AG09309 (cell line): ENCODE results near the gene DSE.

Experiments
- DNase-seq: peaks from one replicate; pipeline ENCODE4 v3.0.0-alpha.2; 2010; ENCODE audit warnings: low read depth
- H3K4me3 ChIP-seq: 2 replicates; pipeline ENCODE4 v1.5.1; 2011; ENCODE audit warnings: mild to moderate bottlenecking, low read depth, low read length, moderate library complexity; ENCODE audit not compliant: control insufficient read depth
- TF ChIP-seq, protein P1 (sequence below): IDR thresholded peaks from 2 replicates; pipeline ENCODE4 v1.5.1; 2011; ENCODE audit warnings: mild to moderate bottlenecking, low read depth, low read length, inconsistent platforms; ENCODE audit not compliant: insufficient read depth, control insufficient read depth; ENCODE audit errors: missing control alignments

Gene DSE

DNA sequence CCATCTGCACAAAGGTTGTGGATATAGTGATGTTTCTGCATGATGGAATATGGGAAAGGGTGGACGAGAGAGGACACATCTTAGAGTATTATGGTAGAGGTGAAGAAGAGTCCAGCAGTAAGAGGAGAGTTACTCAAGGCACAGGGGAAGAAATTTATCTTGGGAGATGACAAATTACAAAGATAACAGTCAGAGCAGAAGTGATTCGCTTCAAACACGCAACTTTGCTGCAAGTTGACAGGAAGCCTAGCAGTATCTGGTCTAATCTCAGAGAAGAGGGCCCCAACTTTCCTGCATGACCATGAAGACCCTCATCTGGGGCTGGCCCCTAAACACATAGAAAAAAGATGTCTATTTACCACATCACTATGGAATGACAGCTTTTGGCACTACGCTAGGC lies 89.2 kb downstream of the DSE start:
- H3K4me3 ChIP-seq: no peak overlapping the region
- DNase-seq: no peak
- TF ChIP-seq, protein P1, sequence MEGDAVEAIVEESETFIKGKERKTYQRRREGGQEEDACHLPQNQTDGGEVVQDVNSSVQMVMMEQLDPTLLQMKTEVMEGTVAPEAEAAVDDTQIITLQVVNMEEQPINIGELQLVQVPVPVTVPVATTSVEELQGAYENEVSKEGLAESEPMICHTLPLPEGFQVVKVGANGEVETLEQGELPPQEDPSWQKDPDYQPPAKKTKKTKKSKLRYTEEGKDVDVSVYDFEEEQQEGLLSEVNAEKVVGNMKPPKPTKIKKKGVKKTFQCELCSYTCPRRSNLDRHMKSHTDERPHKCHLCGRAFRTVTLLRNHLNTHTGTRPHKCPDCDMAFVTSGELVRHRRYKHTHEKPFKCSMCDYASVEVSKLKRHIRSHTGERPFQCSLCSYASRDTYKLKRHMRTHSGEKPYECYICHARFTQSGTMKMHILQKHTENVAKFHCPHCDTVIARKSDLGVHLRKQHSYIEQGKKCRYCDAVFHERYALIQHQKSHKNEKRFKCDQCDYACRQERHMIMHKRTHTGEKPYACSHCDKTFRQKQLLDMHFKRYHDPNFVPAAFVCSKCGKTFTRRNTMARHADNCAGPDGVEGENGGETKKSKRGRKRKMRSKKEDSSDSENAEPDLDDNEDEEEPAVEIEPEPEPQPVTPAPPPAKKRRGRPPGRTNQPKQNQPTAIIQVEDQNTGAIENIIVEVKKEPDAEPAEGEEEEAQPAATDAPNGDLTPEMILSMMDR: no peak

DNA sequence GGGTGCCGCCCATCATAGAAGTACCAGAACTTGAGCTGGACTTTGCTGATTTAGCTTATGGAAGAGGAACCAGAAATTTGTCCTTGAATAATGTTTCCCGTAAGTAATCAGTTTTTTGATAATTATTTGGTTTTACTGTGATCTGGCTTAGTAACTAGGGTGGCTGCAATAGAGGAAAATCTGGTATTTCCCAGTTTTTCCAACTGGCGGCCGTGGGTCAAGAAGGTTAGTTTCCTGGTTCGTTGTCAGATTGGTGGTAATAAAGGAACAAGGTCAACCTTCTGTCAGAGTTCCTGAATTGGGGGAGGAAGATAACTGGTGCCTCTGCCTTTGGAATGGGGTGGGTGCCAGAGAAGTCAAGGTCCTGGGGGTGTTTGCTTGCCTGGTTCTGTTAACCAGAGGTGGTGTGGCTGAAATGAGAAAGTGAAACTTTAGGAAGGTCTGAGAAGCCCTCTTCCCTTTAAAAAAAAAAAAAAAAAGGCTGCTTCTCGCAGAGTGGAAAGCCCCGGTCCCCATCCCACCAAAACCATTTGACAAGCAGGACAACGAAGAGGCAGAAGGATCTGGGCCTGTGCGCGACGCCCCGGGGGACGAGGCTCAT lies 90.7 kb downstream of the DSE start, which contains the start of gene CALHM6:
Gene CALHM6, plus strand, starts transcription at position 45 of the 601 bp plus-strand sequence. Its CDS starts 555 bp downstream, at position 600.
- TF ChIP-seq, protein P1: no peak
- no peak for DNase-seq
- H3K4me3 ChIP-seq: peak within 1 kb of the TSS; percentile 29

DNA sequence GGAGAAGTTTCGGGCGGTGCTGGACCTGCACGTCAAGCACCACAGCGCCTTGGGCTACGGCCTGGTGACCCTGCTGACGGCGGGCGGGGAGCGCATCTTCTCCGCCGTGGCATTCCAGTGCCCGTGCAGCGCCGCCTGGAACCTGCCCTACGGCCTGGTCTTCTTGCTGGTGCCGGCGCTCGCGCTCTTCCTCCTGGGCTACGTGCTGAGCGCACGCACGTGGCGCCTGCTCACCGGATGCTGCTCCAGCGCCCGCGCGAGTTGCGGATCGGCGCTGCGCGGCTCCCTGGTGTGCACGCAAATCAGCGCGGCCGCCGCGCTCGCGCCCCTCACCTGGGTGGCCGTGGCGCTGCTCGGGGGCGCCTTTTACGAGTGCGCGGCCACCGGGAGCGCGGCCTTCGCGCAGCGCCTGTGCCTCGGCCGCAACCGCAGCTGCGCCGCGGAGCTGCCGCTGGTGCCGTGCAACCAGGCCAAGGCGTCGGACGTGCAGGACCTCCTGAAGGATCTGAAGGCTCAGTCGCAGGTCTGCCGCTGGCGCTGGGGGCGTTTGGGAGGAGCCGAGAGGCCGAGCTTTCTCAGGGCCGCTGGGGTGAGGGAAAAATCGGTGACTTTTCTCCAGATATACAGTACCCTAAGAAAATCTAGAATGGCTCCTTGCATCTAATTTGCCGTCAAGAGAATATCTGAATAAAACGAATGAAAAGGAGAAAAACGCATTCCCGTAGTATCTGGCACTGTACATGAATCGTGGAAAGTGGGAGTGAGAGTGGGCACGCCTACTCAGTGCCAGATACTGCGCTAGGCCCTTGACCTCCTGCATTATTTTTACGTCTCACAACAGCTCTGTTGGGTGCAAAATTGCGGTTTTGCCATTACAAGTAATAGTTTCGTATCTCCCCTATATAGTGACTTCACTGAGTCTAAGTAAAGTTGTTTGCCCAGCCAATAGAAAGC lies 91.5 kb downstream of the DSE start:
- peak overlapping the region; percentile 29 for H3K4me3 ChIP-seq
- TF ChIP-seq, protein P1: no peak
- no peak for DNase-seq

DNA sequence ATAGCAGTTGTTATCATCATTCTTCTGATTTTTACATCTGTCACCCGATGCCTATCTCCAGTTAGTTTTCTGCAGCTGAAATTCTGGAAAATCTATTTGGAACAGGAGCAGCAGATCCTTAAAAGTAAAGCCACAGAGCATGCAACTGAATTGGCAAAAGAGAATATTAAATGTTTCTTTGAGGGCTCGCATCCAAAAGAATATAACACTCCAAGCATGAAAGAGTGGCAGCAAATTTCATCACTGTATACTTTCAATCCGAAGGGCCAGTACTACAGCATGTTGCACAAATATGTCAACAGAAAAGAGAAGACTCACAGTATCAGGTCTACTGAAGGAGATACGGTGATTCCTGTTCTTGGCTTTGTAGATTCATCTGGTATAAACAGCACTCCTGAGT lies 92.6 kb downstream of the DSE start:
- TF ChIP-seq, protein P1: no peak
- DNase-seq: no peak
- H3K4me3 ChIP-seq: no peak overlapping the region

DNA sequence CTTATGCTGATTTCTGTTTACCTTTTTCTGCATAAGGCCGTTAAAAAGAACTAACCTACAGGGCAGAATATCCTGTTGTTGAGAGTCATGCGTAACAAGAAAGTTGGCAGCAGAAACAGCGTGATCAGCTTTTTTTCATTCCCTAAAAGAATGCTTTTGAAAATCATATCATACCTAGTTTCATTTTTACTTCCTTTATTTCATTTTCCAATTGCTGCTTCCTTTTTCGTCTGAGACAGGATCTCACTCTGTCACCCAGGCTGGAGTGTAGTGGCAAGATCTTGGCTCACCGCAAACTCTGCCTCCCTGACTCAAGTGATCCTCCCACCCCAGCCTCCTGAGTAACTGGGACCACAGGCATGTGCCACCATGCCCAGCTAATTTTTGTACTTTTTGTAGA lies 94.5 kb downstream of the DSE start:
- TF ChIP-seq, protein P1: no peak
- H3K4me3 ChIP-seq: no peak overlapping the region
- no peak for DNase-seq

DNA sequence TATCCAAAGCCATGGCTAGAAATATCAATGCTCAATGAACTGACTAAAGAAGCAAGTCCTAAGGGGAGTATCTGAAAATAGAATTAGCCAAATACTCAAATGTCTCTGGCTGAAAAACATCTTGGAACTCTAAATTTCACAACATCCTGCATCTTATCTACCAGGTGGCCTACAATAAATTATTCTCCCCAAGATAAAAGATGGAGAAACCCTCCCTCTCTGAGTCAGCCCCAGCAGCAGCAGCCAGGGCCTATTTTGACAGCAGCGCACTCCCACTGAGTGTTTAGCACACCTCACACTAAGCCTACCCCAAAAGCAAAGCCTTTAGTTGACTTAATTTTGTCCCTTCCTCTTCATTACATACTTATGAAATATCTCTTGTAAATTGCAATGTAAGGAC lies 96.3 kb downstream of the DSE start:
- TF ChIP-seq, protein P1: no peak
- no peak for DNase-seq
- H3K4me3 ChIP-seq: no peak overlapping the region
